ENCODE data around the gene ARHGEF17. TPM values are rescaled to one million over a fixed set of nuclear protein-coding genes. Genes with fewer than 3 reads are reported as not detected.

The ARHGEF17 gene
- total RNA-seq, 2 donors from 2014 or later = 8.6 to 13.4 TPM

- Histone ChIP-seq H3K4me3 (no peak overlapping the region), H3K9ac (ENCODE audit: low read depth in 2 of 2, low read length in 2 of 2) (no peak overlapping the region), H3K36me3 (no peaks in the 10 kb centered on the region), H3K4me1 (peaks cover 3% of the 10 kb centered on the region), H3K9me3 (no peaks in the 10 kb centered on the region), H3K27me3 (no peaks in the 10 kb centered on the region), H3K27ac (no peak overlapping the region)
- intact Hi-C loops (cut with DNase I) = no loop called here
- no peak for DNase-seq
- TF ChIP-seq, protein P1, sequence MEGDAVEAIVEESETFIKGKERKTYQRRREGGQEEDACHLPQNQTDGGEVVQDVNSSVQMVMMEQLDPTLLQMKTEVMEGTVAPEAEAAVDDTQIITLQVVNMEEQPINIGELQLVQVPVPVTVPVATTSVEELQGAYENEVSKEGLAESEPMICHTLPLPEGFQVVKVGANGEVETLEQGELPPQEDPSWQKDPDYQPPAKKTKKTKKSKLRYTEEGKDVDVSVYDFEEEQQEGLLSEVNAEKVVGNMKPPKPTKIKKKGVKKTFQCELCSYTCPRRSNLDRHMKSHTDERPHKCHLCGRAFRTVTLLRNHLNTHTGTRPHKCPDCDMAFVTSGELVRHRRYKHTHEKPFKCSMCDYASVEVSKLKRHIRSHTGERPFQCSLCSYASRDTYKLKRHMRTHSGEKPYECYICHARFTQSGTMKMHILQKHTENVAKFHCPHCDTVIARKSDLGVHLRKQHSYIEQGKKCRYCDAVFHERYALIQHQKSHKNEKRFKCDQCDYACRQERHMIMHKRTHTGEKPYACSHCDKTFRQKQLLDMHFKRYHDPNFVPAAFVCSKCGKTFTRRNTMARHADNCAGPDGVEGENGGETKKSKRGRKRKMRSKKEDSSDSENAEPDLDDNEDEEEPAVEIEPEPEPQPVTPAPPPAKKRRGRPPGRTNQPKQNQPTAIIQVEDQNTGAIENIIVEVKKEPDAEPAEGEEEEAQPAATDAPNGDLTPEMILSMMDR (IDR thresholded peaks at IDR 0.05) = no peak
These were observed 39.0 kb downstream of the ARHGEF17 start for GRCh38 chr11:73347067-73347466.

DNA sequence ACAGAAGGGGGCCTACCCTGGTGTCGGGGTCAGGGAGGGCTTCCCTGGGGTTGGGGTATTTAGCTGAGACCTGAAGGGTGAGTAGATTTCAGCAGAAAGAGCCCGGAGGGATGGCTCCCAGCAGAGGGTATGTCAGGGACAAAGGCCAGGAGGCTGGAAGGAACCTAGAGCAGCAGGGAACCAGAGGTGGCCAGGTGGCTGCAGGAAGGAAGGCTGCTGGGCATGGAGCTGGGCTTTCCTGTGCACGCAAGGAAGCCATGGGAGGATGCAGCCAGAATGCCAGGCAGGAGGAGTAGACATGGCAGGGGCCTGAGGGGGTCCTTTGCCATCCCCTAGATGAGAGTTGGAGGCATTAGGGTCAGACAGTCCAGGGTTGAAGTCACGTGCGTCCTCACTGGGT, 40.8 kb downstream of the ARHGEF17 start:
- Histone ChIP-seq H3K4me3 (no peak overlapping the region), H3K9ac (ENCODE audit: low read depth in 2 of 2, low read length in 2 of 2) (no peak overlapping the region), H3K36me3 (no peaks in the 10 kb centered on the region), H3K27me3 (no peaks in the 10 kb centered on the region), H3K27ac (no peak overlapping the region), H3K4me1 (peaks cover 3% of the 10 kb centered on the region), H3K9me3 (no peaks in the 10 kb centered on the region)
- TF ChIP-seq, protein P1 (IDR thresholded peaks at IDR 0.05) = no peak
- intact Hi-C loops (cut with DNase I) = no loop called here
- DNase-seq = no peak

- Histone ChIP-seq H3K9me3 (no peaks in the 10 kb centered on the region), H3K27me3 (no peaks in the 10 kb centered on the region), H3K4me1 (peaks cover 3% of the 10 kb centered on the region), H3K27ac (no peak overlapping the region), H3K36me3 (no peaks in the 10 kb centered on the region), H3K9ac (ENCODE audit: low read depth in 2 of 2, low read length in 2 of 2) (no peak overlapping the region), H3K4me3 (no peak overlapping the region)
- DNase-seq = no peak
- intact Hi-C loops (cut with DNase I) = loop anchor here (2.0 kb wide), 2 partner anchors 45 to 311 kb away; no protein-coding TSS in a partner anchor
- TF ChIP-seq, protein P1 (IDR thresholded peaks at IDR 0.05) = no peak
These were observed 41.6 kb downstream of the ARHGEF17 start for GRCh38 chr11:73349633-73350032.

DNA sequence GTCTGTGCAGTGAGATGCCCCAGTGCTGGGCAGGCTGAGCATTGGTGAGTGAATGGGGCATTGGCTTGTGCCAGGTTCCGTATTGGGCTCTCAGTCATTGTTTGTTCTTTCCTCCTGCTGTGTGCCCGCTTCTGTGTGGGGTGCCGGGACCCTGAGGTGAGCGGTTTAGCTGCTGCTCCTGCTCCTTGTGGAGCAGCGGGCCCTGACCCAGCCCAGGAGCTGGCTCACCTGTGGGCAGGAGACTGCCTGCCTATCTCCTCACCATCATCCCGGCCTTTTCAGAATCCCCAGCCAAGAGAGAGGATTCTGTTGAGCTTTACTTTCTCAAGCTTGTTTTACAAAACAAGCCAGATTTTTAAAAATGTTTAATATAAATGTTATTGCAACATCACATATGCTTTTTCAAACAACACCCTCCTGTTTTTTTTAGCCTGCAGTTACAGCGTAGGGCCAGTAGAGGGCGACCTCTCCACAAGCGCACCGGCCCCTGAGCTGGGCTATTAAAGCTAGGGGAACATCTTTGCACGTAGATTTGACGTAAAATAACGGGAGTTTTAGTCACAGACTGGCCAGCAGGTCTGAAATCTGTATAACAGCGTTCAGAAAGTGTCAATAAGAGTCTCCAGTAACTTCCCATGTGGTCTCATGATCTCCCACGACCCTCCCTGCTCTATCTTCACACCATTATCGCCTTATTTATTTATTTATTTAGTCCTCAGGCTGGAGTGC, 43.0 kb downstream of the ARHGEF17 start:
- TF ChIP-seq, protein P1 (IDR thresholded peaks at IDR 0.05) = peak; percentile 95
- Histone ChIP-seq H3K27me3 (no peaks in the 10 kb centered on the region), H3K36me3 (no peaks in the 10 kb centered on the region), H3K27ac (no peak overlapping the region), H3K9me3 (no peaks in the 10 kb centered on the region), H3K9ac (ENCODE audit: low read depth in 2 of 2, low read length in 2 of 2) (no peak overlapping the region), H3K4me1 (peaks cover 3% of the 10 kb centered on the region), H3K4me3 (no peak overlapping the region)
- DNase-seq = peak; percentile 35
- intact Hi-C loops (cut with DNase I) = loop anchor here (2.0 kb wide), 2 partner anchors 44 to 310 kb away; no protein-coding TSS in a partner anchor

- DNase-seq = no peak
- intact Hi-C loops (cut with DNase I) = no loop called here
- H3K36me3 ChIP-seq = no peaks in the 10 kb centered on the region
- no peak overlapping the region for H3K9ac ChIP-seq (ENCODE audit: low read depth in 2 of 2, low read length in 2 of 2)
- no peak overlapping the region for H3K4me3 ChIP-seq
- no peaks in the 10 kb centered on the region for H3K27me3 ChIP-seq
- no peak overlapping the region for H3K27ac ChIP-seq
- TF ChIP-seq, protein P1 (IDR thresholded peaks at IDR 0.05) = no peak
- H3K4me1 ChIP-seq = peaks cover 3% of the 10 kb centered on the region
- no peaks in the 10 kb centered on the region for H3K9me3 ChIP-seq
These were observed 45.3 kb downstream of the ARHGEF17 start for GRCh38 chr11:73353422-73353821.
